Measurements from ENCODE around the gene BTBD16. TPM values are rescaled to one million over a fixed set of nuclear protein-coding genes. Genes with fewer than 3 reads are reported as not detected.

Gene BTBD16
- polyA plus RNA-seq, 1 donor = 0.79 TPM

Other genes starting within 250 kb of the BTBD16 start
- gene PLEKHA1, start 103.4 kb downstream of the BTBD16 start, polyA plus RNA-seq = 65.6 TPM
- gene ARMS2, start 183.4 kb downstream of the BTBD16 start, polyA plus RNA-seq = 0.15 TPM
- 69.8 TPM for gene HTRA1, start 190.3 kb downstream of the BTBD16 start, polyA plus RNA-seq